ENCODE measurements around the gene GNAS-AS1.

The GNAS-AS1 gene

GRCh38 chr20:58776109-58776508, 74.6 kb downstream of the GNAS-AS1 start:
- DNase-seq = no peak

GRCh38 chr20:58775371-58775770, 75.3 kb downstream of the GNAS-AS1 start:
- no peak for DNase-seq

GRCh38 chr20:58774667-58775263, 75.9 kb downstream of the GNAS-AS1 start:
- no peak for DNase-seq

- DNase-seq = no peak
Observed at GRCh38 chr20:58774214-58774613, 76.5 kb downstream of the GNAS-AS1 start.

- no peak for DNase-seq
Observed at GRCh38 chr20:58772786-58773185, 77.9 kb downstream of the GNAS-AS1 start.

Measured in fibroblast of skin of scalp (primary cell).